ENCODE results near the gene ORAI1. TPM values are rescaled to one million over a fixed set of nuclear protein-coding genes. Genes with fewer than 3 reads are reported as not detected.
"Not testable (repeated sequence)": the region's sequence is repeated elsewhere in the genome, so short reads cannot be mapped to it uniquely, and the experiment has no call there.

ORAI1 gene
- total RNA-seq, 4 donors from 2014 or later, result 1.8 to 20.0 (median 13.8) TPM

GRCh38 chr12:121632069-121632970 lies 6.0 kb downstream of the ORAI1 start:
- Histone ChIP-seq H3K27ac (no peak overlapping the region), H3K4me3 (no peak overlapping the region), H3K9me3 (no peaks in the 10 kb centered on the region), H3K4me1 (no peaks in the 10 kb centered on the region), H3K27me3 (no peaks in the 10 kb centered on the region), H3K36me3 (no peaks in the 10 kb centered on the region)
- no peak for TF ChIP-seq CTCF (IDR thresholded peaks at IDR 0.05)
- TF ChIP-seq POLR2A (IDR thresholded peaks at IDR 0.05), result no peak
- DNase-seq, result no peak
- intact Hi-C loops (cut with DNase I; ENCODE audit: low total_unique reads), result no loop called here

- H3K4me3 ChIP-seq; intact Hi-C loops (cut with DNase I; ENCODE audit: low total_unique reads); DNase-seq; H3K27me3 ChIP-seq; H3K4me1 ChIP-seq; H3K36me3 ChIP-seq; H3K9me3 ChIP-seq; H3K27ac ChIP-seq: not testable (repeated sequence)
These were observed 7.5 kb downstream of the ORAI1 start for GRCh38 chr12:121633833-121634196.

- no peaks in the 10 kb centered on the region for H3K4me1 ChIP-seq
- H3K27ac ChIP-seq, result no peak overlapping the region
- H3K9me3 ChIP-seq, result no peaks in the 10 kb centered on the region
- H3K27me3 ChIP-seq, result no peaks in the 10 kb centered on the region
- TF ChIP-seq CTCF (IDR thresholded peaks at IDR 0.05), result no peak
- no peak for TF ChIP-seq POLR2A (IDR thresholded peaks at IDR 0.05)
- H3K36me3 ChIP-seq, result no peaks in the 10 kb centered on the region
- DNase-seq, result no peak
- intact Hi-C loops (cut with DNase I; ENCODE audit: low total_unique reads), result no loop called here
- H3K4me3 ChIP-seq, result no peak overlapping the region
These were observed 8.5 kb downstream of the ORAI1 start for GRCh38 chr12:121634836-121635235.

- Histone ChIP-seq H3K27me3 (no peaks in the 10 kb centered on the region), H3K9me3 (no peaks in the 10 kb centered on the region), H3K4me3 (no peak overlapping the region), H3K4me1 (no peaks in the 10 kb centered on the region), H3K36me3 (no peaks in the 10 kb centered on the region), H3K27ac (no peak overlapping the region)
- no peak for TF ChIP-seq POLR2A (IDR thresholded peaks at IDR 0.05)
- no peak for TF ChIP-seq CTCF (IDR thresholded peaks at IDR 0.05)
- intact Hi-C loops (cut with DNase I; ENCODE audit: low total_unique reads), result no loop called here
- DNase-seq, result no peak
These were observed 11.0 kb downstream of the ORAI1 start for GRCh38 chr12:121637231-121637914.

- intact Hi-C loops (cut with DNase I; ENCODE audit: low total_unique reads), result no loop called here
- no peak for TF ChIP-seq CTCF (IDR thresholded peaks at IDR 0.05)
- no peak for TF ChIP-seq POLR2A (IDR thresholded peaks at IDR 0.05)
- Histone ChIP-seq H3K9me3 (no peaks in the 10 kb centered on the region), H3K36me3 (no peaks in the 10 kb centered on the region), H3K27me3 (no peaks in the 10 kb centered on the region), H3K4me3 (no peak overlapping the region), H3K27ac (no peak overlapping the region), H3K4me1 (no peaks in the 10 kb centered on the region)
- no peak for DNase-seq
These were observed 12.2 kb downstream of the ORAI1 start for GRCh38 chr12:121638298-121639202.
